C4-2B (cell line): ENCODE results near the gene CCSER2.

Experiments
- CTCF ChIP-seq: fragments of 450-650 bp; conservative IDR thresholded peaks from 2 replicates; pipeline ENCODE4 v1.5.1; 2017; ENCODE audit warnings: mild to moderate bottlenecking
- ZFX ChIP-seq: fragments of 450-650 bp; IDR thresholded peaks from 2 replicates; pipeline ENCODE4 v1.6.1; 2017

GRCh38 chr10:84549368-84550165, 221.2 kb downstream of the CCSER2 start:
- TF ChIP-seq CTCF (no peak), ZFX (no peak)
